NCI-H2196 treated with DMSO at 0.1 percent for 48 hours (cell line): ENCODE results near the gene CSNK1E.

ENCODE experiments used
- DNase-seq: peaks from one replicate; lab custom pipeline; 2025; ENCODE audit not compliant: unreplicated experiment; lab: John Stamatoyannopoulos, UW

CSNK1E gene

DNA sequence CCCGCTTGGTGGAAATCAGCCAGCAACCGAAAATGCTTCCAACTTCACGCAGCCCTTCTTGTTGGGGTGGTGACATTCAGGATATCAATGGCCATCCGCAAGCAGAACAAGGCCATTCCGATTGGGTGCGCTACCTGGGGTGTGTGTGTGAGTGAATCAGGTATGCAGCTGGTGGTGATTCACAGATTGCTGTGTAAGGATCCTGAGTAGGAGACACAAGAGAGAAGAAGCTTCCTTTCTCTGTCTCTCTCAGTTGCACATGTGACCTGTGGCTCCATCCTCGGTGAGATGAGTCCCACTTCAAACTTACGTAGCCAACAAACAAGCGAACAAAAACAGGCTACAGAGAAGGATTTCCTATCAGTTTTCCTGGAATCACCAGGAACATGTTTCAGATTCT lies 34.8 kb downstream of the CSNK1E start:
- no peak for DNase-seq

DNA sequence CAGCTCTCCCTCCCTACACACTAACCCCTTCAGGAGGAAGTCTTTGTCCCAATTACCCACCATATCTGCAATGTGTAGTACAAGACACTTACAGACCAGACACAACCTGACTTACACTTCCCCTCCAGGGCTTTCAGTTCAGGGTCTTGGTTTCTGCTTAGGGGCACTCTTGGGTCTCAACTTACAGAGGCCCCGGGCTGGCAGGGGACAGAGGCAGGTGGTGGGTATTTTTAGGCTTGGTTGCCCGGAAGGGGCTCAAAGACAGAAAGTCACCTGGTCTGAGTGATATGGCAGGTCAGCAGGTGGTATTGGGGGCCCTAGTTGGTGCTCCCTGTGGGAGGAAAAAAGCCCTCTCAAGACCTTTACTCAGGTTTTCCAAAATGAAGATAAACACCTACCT lies 41.1 kb downstream of the CSNK1E start:
- DNase-seq = no peak

- no peak for DNase-seq
Observed at GRCh38 chr22:38273135-38273826, 44.0 kb downstream of the CSNK1E start.

- no peak for DNase-seq
Observed at GRCh38 chr22:38272373-38273134, 44.7 kb downstream of the CSNK1E start, which contains the start of gene TMEM184B. TSS of gene TMEM184B (minus strand) at chr22:38273010. CDS start at chr22:38247961, 25,049 bp downstream.

GRCh38 chr22:38271927-38272372 lies 45.3 kb downstream of the CSNK1E start:
- DNase-seq = no peak

DNA sequence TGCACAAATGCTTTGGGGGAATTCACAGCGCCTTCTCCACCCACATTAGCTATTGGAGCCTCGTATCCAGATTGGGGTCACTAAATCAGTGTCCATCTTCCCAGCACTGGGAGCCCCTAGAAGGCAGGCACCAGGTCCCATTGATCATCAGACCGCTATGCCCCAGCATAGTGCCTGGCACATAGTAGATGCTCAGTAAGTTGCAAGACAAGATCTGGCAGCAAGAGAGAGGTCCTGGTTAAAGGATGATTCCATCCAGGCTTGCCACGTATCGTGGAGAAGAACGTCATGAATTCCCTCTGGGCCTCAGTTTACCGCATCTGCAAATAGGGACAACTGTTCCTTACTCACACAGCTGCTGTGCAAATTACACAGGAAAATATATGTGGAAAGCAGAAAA lies 46.1 kb downstream of the CSNK1E start:
- no peak for DNase-seq

DNA sequence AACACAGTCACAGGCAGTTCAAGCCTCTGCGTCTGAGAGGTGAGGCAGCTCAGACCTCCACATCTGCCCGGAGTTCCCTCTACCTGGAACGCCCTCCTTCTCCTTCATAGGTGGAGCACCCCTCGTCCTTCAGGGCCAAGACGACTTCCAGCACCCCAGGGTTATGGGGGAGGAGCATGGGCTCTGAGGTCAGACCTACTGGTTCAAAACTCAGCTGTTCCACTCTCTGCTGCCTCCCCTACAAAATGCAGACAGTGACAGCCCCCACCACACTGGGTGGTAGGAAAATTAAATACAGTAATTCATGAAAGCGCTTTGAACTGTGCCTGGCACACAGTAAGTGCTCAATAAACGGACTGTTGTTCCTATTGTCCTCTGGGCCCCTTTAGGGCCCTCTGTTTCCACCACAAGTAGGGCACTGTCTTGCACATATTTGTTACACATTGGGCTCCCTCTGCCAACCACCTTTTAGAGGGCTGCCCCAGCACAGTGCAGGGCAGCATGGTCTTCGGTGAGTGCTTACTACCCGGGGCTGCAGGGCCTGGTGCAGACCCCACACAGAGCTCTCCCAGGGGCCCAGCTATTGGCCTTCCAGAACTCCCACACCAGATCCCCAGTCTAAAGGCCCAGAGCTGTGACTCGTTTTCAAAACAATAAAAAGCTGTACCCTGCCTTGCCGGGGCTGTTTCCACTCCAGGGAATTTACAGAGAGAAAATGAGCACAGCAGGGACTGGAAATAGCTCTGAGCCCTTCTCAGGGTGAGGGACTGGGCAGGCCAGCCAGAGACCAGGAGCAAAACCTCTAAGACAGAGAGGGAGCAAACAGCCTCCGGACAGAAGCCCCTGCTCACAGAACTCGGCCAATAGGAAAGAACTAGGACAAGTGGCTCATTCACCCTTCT lies 46.9 kb downstream of the CSNK1E start:
- DNase-seq = no peak

DNA sequence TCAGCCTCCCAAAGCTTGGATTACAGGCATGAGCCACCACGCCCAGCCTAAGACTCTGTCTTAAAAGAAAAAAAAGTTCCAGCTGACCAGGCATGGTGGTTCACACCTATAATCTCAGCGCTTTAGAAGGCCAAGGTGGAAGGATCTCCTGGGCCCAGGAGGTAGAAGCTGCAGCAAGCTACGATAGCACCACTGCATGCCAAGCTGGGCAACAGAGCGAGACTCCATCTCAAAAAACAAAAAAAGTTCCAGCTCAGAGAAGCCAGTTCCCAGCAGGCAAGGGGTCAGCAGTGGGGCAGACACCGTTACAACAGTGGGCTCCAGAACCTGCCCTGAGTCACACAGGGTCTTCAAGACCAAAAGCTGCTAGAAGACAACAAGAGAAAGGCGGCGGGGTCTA lies 47.8 kb downstream of the CSNK1E start:
- DNase-seq = no peak

GRCh38 chr22:38267086-38267485 lies 50.1 kb downstream of the CSNK1E start:
- DNase-seq = no peak

GRCh38 chr22:38266120-38266519 lies 51.1 kb downstream of the CSNK1E start:
- no peak for DNase-seq

DNA sequence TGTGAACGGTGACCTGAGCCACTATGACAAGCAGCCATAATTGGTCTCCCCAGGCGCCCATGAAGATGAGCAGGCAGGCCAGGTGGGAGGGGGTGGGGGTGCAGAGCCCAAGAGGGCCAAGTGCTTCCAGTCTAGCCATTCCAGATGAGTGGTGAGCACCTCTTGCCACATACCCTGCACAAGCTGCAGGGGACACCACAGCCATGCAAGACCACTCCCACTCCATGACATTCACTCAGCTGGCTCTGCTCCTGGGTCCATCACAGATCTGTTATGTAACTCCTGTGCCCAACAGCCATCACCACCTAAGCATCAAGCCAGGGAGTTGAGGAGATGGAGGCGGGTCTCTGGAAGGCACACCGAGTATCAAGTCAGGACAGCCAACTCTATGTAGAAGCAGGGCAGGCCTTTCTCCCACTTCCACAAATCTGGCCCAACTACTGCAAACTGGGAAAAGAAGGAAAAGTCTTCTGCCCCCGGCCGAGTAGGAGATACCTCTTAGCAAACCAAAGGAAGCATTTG lies 52.9 kb downstream of the CSNK1E start:
- DNase-seq = no peak

DNA sequence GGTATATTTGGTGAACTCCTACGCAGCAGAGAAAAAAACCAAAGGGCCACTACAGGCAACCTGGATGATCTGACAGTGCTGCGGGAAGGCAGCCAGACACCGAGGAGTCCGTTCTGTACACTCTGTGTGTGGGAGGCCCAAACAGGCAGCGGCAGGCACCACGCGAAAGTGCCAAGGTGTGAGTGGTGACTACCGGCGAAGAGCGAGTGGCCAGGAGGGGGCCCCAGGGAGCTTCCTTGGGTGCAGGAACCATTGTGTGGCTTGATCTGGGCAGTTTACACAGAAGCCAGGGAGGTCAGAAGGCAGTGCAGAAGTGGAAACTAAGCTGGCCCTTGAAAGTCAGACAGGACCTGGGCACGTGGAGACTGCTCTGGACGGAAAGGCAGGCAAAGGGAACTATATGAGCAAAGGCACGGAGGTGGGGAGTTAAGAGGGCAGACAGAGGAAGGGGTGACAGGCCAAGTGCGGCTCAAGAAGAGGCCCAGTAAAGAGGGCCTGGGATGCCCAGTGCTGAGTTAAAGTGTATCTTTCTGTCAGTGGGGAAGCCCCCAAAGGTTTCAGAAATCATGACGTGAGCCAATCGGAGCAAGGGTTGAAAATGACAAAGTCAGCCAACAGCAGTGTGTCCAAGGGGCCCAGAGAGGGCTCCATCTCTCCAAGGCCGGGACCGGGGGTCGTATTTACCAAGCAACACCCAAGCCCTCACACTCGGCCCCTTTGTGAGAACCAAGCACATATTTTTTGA lies 55.0 kb downstream of the CSNK1E start:
- no peak for DNase-seq

GRCh38 chr22:38260761-38261681 lies 56.2 kb downstream of the CSNK1E start:
- DNase-seq = no peak

DNA sequence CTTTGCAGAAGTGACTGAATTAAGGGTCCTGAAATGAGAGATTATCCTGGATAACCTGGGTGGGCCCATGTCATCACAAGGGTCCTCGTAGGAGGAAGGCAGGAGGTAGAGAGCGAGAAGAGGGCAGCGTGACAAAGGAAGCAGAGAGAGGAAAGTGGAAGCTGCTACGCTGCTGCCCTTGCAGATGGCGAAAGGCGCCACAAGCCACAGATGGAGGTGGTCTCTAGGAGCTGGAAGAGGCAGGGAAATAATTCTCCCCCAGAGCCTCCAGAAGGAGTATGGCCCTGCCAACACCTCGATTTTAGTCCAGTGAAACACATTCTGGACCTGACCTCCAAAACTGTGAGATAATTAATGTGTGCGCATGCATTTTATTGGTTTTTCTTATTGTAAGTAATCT lies 57.9 kb downstream of the CSNK1E start:
- DNase-seq = no peak

- DNase-seq = no peak
Observed at GRCh38 chr22:38258895-38259294, 58.3 kb downstream of the CSNK1E start.

DNA sequence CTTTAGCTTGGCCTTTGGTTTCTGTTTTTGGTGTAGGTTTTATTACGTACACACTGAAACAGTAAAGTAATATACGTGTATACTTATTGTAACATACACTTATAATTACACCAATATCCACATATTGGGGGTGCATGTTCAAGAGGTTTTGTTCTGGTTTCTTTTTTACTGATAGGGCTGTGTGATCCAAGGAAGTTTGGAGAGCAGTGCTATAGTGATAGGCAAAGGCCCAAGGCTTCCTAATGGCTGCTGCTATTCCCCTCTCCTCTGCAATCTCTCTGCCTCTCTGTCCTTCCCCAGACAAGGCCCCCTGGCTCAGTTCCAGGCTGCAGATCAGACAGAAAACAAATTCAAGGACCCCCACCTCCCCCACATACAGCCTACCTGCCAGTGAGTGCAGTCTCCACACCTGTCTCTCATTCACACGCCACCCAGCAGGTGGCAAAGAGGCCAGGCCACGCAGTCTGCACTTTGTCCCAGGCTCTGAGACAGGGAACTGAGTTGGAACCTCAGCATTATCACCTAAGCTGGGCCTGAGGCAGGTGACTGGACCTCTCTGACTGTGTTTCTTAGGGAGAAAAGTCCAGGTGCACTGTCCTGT lies 59.5 kb downstream of the CSNK1E start:
- DNase-seq = no peak

GRCh38 chr22:38257181-38257580 lies 60.1 kb downstream of the CSNK1E start:
- no peak for DNase-seq

- no peak for DNase-seq
Observed at GRCh38 chr22:38255697-38256096, 61.5 kb downstream of the CSNK1E start.

DNA sequence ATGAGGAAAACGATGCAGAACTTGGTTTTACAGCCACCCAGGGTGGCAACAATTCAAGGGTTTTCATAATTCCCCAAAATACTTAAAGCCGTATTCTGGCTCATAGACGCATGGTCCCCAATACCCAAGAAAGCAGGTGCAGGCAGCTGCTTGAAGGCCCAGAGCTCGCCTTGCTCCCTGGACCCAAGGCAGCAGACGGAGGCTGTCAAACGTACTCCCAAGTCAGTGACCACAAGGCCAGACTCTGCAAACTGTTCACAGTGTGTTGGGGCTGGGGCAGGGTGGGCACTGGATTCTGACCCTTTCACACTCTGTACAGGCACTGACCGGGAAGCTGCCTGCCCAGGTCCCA lies 65.9 kb downstream of the CSNK1E start:
- DNase-seq = no peak
